Stimulated activated CD8-positive, alpha-beta memory T cell treated with anti-CD3 and anti-CD28 coated beads, Interleukin-7, amount 100 ng/mL, for 48 hours (primary cell): ENCODE measurements around the gene SLX9.

Experiments
- DNase-seq, 2 donors: peaks; one replicate each; pipeline ENCODE4 v3.0.0-alpha.2; 2020; ENCODE audit warnings: low read depth in 1 of 2; ENCODE audit errors: extremely low read depth in 1 of 2

The SLX9 gene

GRCh38 chr21:44913425-44914175 lies 26.2 kb upstream of the SLX9 start:
- DNase-seq = no peak

- DNase-seq = peak in 1 of 2 donors; percentile 71
Observed at GRCh38 chr21:44914176-44914874, 25.5 kb upstream of the SLX9 start.

- DNase-seq = no peak
Observed at GRCh38 chr21:44916965-44917364, 22.9 kb upstream of the SLX9 start.

- no peak for DNase-seq
Observed at GRCh38 chr21:44917446-44918106, 22.3 kb upstream of the SLX9 start.

GRCh38 chr21:44918107-44918470 lies 21.7 kb upstream of the SLX9 start:
- no peak for DNase-seq

GRCh38 chr21:44918581-44919033 lies 21.2 kb upstream of the SLX9 start:
- DNase-seq = no peak

GRCh38 chr21:44919111-44919912 lies 20.5 kb upstream of the SLX9 start:
- DNase-seq = no peak

- DNase-seq = no peak
Observed at GRCh38 chr21:44919913-44920693, 19.7 kb upstream of the SLX9 start.

- peak in 1 of 2 donors; percentile 77 for DNase-seq
Observed at GRCh38 chr21:44920694-44921604, 18.9 kb upstream of the SLX9 start, which contains the start of gene ITGB2. Gene ITGB2 (minus strand): TSS chr21:44920899. CDS start chr21:44910782, 10,117 bp downstream.

GRCh38 chr21:44921928-44922327 lies 17.9 kb upstream of the SLX9 start:
- DNase-seq = no peak

- no peak for DNase-seq
Observed at GRCh38 chr21:44923480-44924084, 16.2 kb upstream of the SLX9 start.

GRCh38 chr21:44924606-44925377 lies 15.0 kb upstream of the SLX9 start:
- no peak for DNase-seq

GRCh38 chr21:44925378-44925755 lies 14.5 kb upstream of the SLX9 start:
- DNase-seq = no peak

- DNase-seq = no peak
Observed at GRCh38 chr21:44926331-44927101, 13.3 kb upstream of the SLX9 start.

- no peak for DNase-seq
Observed at GRCh38 chr21:44927259-44927586, 12.6 kb upstream of the SLX9 start.

- peak; percentile 78 to 93 for DNase-seq
Observed at GRCh38 chr21:44927587-44928461, 12.0 kb upstream of the SLX9 start.
